CD4-positive, alpha-beta T cell treated with Interleukin-12 subunit alpha and Interleukin-12 subunit beta, for 1 hour (primary cell): ENCODE measurements around the gene CCDC85A.

Experiments
- DNase-seq: peaks from one replicate; pipeline ENCODE4 v3.0.0-alpha.2; 2020

Gene CCDC85A

DNA sequence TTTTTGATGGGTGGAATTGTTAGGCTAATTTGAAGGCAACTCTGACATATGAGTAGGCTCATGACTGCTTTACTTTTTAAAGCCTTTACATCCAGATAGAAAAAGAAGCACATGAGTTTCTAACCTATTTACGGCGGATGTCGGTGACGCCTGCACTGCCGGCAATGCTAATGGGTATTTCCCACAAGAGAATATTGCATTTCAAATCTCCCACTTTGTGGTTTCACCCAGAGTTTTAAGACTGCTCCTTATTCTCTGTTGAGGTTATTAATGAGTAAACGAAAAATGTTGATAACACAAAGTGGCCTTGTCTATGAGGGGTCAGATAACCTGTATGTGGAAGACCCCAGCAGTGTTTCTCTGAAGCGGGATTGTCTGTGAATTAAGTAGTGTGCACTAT is 14.0 kb downstream of the CCDC85A start:
- DNase-seq, result no peak

DNA sequence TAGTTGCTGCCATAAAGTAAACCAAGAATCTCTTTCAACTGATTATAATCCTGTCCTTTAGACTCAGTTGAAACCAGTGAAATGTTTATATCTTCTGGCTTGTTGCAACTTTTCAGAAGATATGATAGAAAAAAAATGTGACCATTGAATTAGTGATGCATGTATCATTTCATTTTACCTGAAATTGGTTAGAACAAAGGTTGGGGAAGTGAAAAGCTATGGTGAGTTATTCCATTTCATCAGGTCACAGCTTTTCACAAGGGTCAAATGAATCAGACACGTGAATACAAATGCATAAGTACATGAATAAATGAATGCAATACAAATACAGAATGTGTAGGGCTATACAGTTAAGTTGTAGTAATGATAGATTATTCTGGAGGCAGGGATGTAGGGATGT is 15.1 kb downstream of the CCDC85A start:
- no peak for DNase-seq

DNA sequence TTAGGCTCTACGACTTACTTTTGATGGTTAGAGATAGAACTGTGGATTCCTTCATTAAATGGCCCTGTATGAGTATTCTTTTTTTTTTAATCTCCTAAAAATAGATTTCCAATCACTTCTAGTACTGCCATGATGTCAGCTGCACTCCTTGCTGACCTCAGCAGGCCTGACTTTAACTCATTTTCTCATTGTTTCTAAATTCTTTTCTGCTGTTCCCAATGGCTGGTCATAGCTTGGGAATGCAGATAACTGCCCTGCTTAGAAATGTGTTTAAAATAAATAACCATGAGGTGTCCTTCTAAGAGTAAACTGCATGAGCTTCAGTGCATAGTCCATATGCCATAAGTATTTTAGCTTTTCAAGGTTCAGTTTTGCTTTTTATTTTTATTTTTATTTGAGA is 15.7 kb downstream of the CCDC85A start:
- no peak for DNase-seq

DNA sequence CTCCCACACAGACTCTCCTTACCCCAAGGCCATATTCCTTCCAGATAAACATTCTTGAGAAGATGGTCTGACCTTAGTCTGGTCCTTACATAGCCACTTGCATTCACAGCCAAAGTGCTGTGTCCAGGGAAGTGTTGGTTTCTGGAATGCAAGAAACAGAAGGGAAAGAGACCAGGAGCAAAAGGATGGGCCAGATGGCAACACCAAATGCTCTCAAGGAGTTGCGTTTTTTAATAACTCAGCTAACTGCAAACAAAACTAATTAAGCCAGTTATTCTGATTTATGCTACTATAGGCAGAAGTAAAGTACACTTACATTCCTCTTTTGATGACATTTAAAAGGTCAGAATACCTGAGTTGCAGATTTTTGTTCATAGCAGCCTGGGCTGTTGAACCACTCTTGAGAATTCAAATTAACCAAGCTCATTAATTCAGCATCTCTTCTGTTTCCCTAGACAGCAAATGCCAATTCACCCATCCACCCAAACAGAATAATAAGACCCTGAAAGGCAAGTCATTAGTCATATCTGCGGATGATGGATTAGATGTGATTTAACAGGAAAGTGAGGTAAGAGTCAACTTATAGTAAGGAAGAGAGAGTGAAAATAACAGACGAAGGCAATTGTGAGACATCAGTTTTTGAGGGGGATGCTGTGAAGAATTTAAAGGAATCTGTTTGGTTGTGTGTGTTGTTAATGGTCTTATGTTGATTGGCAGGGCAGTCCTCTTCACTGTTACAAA is 18.8 kb downstream of the CCDC85A start:
- no peak for DNase-seq

DNA sequence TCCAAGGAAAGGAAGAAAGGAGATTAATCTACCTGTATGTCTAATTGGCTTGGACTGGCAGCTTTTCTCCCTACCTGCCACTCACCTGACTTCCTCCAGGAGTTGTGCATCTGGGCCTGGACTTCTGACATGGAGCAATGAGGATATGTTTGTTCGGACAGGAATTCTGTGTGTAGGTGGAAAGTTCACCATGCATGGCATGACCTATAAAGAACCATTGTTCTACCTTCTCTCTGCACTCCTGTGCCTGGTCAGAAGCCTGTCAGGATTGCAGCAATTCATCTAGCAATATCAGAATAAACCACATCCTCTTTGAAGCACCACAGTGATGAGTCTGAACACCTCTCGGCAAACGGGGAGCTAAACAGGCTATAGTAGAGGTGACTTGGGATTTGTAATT is 20.8 kb downstream of the CCDC85A start:
- DNase-seq, result no peak

DNA sequence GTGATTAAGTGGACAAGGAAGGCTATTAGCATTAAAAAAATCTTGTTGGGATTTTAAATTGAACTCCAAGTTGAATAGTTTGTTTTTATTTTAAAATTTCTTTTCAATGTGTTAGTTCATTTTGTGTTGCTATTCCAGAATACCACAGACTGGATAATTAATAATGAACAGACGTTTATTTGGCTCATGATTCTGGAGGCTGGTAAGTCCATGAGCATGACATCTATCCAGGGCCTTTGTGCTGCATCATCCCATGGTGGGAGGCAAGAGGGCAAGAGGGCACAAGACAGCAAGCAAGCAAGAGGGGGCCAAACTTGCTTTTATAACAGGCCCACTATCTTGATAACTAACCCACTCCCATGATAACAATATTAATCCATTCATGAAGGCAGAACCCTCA is 22.5 kb downstream of the CCDC85A start:
- DNase-seq, result no peak

DNA sequence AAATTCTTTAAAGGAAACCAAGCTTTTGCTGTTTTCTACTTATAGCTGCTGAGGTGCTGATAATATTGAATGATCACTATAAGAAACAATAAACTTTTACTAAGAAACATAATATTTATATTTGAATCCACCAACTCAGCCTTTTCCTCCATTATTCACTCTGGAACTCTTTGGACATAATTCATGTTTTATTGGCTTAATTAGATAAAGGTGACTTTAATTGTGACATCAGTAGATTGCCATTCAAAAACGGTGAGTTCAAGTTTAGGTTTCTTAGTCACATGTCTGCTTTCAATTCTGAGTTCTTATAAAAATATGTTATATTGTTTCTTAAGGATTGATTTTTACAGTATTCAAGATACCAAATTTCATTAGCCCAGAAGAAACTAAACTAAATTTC is 24.0 kb downstream of the CCDC85A start:
- DNase-seq, result no peak

DNA sequence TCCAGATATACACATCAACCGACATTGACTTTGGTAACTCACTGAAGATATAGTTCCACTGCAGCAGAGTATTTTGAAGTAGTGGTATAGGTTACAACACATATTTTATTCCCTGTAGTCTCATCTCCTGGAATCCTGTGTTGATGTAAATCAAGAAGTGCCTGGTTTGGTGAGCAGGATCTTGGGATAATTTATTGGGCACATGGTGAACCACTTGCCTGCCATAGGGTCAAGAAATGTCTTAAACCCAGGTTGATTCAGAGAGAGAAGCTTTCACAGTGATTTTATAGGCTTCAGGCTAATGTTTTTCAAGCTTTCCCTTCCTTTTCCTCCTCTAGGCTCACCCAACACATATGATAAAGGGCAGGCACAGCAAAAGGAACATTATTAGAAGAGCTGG is 24.6 kb downstream of the CCDC85A start:
- no peak for DNase-seq

DNA sequence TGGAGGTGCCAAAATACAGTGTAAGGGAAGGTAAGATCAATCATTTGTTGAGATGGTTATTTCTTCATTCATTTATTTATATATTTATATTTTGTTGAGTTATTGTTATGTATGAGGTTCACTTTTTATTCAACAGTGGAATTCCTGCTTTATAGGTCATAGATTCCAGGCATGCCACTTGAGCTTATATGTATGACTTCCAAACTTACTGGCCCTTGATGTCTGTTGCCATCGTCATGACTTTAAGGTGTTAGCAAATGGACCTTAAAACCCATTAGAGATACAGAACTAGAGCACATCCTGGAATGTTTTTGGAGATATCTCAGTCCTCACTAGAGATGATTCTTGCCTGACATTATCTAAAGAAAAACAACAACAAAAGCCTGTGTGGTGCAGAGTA is 25.9 kb downstream of the CCDC85A start:
- no peak for DNase-seq

DNA sequence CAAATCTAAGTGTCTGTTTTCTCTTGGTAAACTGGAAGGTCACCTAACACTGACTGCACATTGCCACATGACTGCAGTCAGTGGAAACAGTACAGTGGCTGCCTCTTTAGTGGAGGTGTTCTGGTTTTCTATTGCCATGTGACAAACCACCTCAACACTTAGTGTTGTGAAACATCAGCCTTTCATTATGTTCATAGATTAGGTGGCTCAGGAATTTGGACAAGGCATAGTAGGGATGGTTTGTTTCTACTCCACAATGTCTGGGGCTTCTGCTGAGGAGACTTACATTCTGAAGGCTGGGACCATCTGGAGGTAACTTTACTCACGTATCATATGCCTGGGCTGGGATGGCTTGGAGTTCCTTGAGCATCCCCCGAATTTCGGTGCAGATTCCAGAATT is 26.5 kb downstream of the CCDC85A start:
- DNase-seq, result no peak

DNA sequence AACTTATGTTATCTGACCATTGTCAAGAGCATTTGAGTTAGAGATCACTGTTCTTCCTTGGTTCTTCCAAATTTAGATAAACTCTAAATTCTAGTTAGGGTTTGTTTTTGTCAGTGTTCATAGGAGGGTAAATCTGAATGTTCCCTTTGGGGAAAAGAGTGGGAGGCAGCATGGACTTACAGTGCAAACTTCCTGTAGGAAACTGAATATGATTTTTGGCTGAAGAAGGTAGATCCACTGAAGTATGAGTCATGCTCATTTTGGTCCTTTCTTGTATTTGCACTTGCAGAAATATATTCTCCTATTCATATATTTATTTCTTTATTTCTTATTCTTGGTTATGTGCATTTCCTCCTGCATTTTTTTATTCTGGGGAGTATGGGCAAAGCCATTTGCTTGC is 27.3 kb downstream of the CCDC85A start:
- no peak for DNase-seq

DNA sequence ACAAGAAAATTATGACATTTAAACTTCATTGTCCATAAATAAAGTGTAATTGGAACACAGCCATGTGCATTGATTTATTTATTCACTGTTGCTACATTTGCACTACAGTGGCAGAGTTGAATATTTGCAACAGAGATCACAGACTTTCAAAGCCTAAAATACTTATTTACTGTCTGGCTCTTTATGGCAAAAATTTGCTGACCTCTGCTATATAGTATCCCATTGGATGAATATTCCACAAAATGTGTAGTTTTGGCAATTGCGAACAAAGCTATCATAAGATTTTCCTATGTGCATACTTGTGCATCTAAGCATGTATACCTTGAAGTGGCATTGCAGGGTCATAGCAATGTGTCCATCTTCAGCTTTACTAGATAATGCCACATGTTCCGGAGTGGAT is 32.1 kb downstream of the CCDC85A start:
- DNase-seq, result no peak

DNA sequence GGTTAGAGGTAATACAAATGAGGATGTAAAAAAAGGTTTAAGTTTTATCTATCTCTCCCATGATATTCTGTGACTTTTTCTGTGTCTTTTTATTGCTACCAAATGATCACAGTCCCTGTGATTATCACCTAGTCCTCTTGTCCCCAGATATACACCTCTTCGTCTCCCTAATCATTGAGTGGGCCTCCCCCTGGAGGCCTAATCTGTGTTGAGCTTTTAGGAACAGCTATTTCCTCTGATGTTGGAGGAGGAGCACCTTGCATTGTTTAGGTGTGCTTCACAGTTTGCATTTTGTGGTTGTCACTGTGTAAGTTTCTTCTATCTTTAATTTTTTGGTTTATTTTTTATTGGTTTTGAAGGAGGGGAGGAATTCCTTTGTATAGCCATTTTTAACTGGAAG is 33.3 kb downstream of the CCDC85A start:
- no peak for DNase-seq

DNA sequence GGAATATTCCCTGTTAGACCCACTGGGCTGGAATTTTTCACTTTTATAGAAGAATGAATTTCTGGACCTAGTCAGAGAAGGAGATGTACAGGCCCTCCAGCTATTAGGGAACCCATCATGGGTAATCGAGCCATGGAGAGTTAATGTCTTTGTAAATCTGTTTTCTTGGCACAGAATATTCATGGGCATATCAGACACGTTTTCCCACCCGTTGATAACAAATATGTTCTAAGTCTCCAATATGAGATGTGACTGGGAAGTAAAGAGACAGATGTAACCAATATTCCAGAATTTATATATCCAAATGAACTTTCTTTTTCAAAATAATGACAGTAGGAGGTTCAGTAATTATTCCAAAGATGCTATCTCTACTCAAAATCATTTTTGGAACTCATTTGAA is 38.7 kb downstream of the CCDC85A start:
- DNase-seq, result no peak

DNA sequence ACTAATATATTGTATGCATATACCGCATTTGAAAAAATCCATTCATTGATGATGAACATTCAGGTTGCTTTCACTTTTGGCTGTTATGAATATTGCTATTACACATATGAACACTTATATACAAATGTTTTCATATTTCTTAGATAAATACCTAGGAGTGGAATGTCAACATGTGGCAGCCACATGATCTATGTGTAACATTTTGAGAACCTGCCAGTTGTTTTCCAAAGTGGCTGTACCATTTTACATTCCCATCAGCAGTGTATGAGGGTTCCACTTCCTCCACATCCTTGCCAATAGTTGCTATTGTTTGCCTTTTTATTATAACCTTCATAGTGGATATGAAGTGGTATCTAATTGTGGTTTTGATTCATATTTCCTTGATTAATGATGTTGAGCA is 40.5 kb downstream of the CCDC85A start:
- no peak for DNase-seq

DNA sequence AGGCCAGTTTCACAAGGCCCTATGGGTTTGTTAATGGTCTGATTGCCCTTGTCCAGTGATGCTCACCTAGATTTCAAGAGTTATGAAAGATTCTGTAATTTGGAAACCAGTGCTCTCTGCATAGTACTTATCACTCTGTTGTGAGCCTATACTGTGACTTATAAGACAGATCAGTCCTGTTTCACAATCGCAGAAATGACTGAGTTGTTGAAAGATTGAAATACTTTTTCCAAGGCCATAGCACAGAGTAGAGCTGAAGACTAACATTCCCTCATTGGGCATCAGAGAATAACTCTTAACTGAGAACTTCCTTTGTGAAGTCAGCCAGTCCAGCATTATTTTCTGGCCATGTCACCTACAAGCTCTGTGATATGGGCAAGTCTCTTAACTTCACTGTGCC is 44.0 kb downstream of the CCDC85A start:
- no peak for DNase-seq

DNA sequence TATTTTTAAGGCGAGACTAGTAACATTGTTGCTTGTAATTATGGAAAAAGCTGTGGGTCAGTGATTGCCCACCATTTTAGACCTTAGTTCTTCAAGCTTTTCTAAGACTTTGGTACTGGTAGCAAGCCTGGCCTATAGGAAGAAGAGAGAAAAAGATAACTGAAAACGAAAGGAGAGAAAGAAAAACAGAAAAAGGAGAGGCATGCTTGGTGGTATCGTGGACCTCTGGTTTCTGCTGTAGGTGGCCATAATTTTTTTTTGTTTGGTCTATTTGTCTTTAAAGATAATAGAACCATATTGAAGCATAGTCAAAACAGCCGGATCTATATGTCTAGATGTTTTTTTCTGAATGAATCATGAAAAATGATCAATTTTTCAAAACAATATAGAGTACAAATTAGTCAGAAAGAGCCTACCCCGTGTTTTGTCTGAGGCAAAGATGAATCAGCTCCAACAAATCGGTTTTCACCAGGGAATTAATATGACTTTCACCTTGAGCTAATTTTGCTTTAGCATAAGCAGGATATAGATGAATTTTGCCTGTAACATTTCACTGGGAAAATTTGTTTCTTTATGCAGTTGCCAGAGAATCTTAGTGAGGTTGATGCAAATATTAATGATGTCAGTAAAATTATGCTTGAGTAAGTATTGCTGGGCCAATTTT is 45.7 kb downstream of the CCDC85A start:
- DNase-seq, result no peak

DNA sequence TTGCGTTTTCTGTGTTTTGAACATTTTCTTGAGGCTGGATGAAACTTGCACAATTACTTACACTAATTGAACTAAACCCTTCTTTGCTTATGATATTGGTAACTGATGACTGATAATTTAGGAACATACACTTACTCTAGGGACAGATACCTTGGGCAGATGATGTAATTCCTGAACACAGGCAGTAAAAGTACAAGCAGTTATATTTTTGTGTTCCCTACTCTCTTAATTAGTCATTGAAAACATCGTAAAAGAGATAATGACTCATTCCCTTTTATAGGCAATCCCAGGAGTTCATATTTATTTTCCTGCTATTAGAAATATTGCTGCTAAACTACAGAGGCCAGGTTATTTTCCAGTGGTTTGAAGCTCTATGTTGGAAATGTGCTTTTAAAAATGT is 46.4 kb downstream of the CCDC85A start:
- no peak for DNase-seq

DNA sequence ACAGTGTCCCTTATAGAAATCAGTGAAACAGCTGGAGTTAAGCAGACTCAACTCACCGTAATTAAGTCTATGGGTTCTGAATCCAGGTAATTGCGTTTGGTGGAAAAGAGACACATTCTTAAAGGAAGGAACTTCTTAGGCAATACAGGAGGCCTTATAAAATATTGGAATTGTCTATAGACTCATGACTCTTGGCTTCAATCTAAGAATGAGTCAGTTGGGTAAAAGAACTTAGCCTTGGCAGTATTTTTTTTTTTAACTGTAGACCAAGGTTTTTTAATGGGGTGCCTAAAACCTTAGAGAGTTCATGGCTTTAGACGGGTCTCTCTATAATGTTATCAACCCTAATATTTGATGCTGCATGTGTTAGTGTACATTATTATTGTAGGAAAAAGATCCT is 47.6 kb downstream of the CCDC85A start:
- DNase-seq, result no peak

DNA sequence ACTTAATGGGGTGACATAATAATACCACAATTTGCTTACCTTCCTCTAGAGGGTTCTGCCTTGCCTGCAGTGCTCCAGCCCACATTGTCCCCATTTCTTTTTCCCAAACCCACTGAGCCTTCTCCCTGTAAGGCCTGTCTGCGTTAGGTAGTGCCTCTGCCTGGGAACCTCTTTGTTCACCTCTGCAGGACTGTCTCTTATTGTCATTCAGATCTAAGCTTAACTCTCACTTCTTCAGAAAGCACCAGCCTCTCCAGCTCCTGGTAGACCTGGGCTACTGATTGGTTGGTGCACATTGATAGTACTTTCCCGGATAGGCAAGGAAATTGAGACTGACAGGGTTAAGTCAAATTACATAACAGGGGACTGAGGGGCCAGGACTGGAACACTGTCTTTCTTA is 49.1 kb downstream of the CCDC85A start:
- no peak for DNase-seq

DNA sequence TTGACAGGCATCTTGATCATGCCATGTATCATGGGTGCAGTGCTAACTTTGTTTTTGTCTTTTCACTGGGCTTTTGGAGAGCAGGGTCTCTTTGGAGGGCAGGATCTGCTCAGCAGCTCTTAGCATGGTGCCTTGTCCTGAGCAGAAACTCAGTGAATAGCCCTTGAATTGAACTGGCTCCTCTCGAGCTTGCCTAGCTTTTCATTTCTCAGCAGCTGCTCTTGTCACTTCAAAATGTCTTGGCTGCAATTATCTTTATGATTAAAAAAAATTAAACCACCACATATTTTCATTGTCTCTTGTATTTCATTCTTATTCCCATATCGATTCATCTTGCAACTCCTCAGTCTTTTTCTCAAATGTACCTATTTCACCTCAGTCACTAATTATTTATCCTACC is 50.5 kb downstream of the CCDC85A start:
- no peak for DNase-seq

DNA sequence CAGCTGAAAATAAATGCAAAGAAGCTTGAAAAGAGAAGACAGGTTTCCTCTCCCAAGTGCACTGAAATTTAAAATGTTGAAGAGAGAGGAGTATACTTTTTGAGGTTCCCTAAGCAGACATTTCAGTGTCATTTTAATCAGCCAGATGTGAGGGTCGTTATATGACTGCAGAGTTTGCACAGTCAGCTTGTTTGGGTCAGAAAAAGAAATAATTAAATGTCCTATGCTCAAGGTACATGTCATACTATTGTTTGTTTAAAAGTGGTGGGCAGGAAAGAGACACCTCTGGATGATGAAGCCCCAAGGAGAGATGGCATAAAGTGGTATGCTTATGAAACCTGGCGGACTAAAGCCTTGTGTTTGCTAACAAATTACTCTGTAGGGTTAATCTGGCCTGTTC is 55.2 kb downstream of the CCDC85A start:
- no peak for DNase-seq

DNA sequence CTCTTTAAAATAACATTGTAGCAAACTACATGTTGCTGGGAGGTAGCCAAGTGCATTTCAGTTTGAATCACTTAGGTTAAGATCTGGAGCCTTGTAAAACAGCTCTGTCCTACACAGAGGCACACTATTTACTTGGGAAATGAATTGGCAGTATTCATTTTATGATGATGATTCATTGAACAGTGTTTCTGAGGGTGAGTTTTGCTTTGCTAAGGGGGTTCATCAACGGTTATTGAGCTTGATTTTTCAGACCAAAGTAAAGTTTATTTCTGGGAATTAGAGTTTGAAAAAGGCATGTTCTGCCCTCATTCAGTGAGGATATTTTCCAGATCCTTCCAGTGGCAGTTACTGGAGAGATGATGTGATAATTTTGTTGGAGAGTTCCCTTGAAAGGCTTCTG is 55.6 kb downstream of the CCDC85A start:
- no peak for DNase-seq

DNA sequence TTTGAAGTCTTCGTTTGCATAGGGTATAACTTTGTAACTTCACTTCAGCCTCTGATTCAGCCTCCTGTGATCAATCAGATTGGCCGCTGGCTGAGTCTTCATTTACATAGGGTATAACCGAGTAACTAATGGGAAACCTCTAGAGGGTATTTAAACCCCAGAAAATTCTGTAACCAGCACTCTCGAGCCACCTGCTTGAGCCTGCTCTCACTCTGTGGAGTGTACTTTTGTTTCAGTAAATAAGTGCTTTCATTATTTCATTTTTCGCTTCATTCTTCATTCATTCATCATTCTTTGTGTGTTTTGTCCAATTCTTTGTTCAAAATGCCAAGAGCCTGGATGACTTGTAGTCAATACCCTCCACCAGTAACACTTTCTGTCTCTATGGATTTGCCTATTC is 56.4 kb downstream of the CCDC85A start:
- DNase-seq, result no peak

DNA sequence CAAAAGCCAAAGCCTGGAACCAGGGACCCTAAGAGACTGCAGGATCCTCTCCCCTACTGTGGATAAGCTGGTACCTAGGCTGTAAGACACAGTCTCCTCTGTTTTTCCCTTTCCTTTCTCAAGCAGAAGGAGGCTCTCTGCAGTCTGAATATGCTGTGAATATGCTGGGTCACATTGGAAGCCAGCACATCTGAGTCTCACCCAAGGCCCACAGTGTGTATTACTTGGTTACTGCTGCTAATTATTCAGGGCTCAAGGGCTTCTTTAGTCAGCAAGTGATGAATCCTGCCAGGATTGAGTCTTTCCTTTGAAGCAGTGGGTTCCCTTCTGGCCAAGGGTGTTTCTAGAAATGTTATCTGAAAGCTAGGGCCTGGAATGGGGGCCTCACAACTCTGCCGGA is 60.7 kb downstream of the CCDC85A start:
- no peak for DNase-seq
